ENCODE measurements around the gene MMP14. TPM values are rescaled to one million over a fixed set of nuclear protein-coding genes. Genes with fewer than 3 reads are reported as not detected.
"Not testable (repeated sequence)": the region's sequence is repeated elsewhere in the genome, so short reads cannot be mapped to it uniquely, and the experiment has no call there.

The MMP14 gene
- total RNA-seq, 2 experiments from 2014 or later: 2.6 to 2.9 TPM

DNA sequence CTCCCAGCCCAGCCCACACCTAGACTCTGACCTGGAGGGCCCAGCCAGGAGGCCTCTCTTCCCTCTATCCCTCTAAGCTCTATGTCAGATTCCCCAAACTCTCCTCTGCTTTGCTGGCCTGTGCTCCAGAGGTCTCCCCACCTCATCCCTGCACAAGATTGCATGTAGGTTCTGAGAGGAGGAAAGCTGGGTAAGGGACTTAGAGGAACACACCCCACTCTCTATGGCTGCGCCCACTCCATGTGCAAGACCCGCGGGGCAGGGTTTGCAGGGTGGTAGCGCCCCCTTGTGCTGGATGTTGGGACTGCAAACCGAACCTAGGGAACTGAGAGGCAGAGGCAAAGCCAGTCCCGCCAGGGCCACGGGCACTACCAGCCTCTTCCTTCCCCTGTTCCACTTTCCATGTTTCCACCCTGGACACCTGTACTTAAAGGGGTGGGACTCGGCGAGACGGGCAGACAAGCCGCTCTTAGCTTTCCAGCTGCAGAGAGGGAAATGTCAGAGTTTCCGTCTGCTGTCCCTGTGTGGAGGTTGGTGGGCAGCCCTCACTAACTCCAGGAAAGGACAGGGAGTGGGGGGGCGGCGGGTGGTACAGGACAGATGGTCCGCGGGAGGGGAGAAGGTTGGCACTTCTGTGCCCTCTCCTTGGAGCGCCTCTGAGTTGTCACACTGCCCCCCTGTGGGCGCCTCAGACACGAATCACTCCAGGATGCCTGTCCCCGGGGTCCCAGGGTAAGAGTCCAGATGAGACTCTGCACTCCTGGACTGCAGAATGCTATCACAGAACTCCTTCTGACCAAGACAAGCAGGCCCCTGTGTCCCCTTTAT, 16.8 kb downstream of the MMP14 start:
- H3K27ac ChIP-seq (ENCODE audit: low read depth in 1 of 2, low read length in 2 of 2): no peak overlapping the region

DNA sequence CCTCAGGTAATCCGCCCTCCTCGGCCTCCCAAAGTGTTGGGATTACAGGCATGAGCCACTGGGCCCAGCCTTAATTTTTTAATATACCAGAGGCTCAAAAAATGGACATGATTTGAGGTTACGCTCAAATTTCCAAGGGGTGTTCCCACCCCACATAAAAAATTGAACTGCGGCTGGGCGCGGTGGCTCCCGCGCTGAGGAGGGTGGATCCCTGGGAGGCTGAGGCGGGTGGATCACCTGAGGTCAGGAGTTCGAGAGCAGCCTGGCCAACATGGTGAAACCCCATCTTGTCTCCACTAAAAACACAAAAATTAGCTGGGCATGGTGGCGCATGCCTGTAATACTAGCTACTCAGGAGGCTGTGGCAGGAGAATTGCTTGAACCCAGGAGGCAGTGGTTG, 17.9 kb downstream of the MMP14 start:
- ATAC-seq (ENCODE audit: poor library complexity); H3K4me3 ChIP-seq (ENCODE audit: low read length); H3K36me3 ChIP-seq (ENCODE audit: insufficient read depth, low read length); DNase-seq; H3K27me3 Mint-ChIP-seq; H3K27ac Mint-ChIP-seq; H3K4me3 Mint-ChIP-seq; H3K36me3 Mint-ChIP-seq (ENCODE audit: low read depth); H3K9me3 ChIP-seq (ENCODE audit: control insufficient read depth in 1 of 2, insufficient read depth in 1 of 2, low read length in 2 of 2); H3K27me3 ChIP-seq (ENCODE audit: control insufficient read depth in 1 of 2, insufficient read depth in 2 of 2, low read length in 2 of 2); H3K9me3 Mint-ChIP-seq; H3K27ac ChIP-seq (ENCODE audit: low read depth in 1 of 2, low read length in 2 of 2): not testable (repeated sequence)
- peaks cover 36% of the 10 kb centered on the region for H3K4me1 Mint-ChIP-seq (ENCODE audit: low read depth)
- ChIA-PET CTCF (interaction anchor here (1.2 to 6.7 kb wide), 7 partner anchors 8 to 283 kb away, joined by 3 to 67 read pairs (median 11); partner anchors contain the start of gene MRPL52), POLR2A (interaction anchor here (3.1 to 4.3 kb wide), 2 partner anchors 17 to 283 kb away, joined by 12 to 23 read pairs; partner anchors contain the start of gene LRP10)
- intact Hi-C loops (cut with DNase I, micrococcal nuclease): loop anchor here (2.0 to 10.0 kb wide), 3 partner anchors 17 to 989 kb away; partner anchors contain the start of gene LRP10 (in 1 of the 2)
- H3K4me1 ChIP-seq (ENCODE audit: insufficient read depth, low read length): peaks cover 29% of the 10 kb centered on the region

More for the DNA sequence above, 16.8 kb downstream of the MMP14 start:
- Mint-ChIP-seq H3K27me3 (peaks cover 5% of the 10 kb centered on the region), H3K4me3 (peak overlapping the region; percentile 83), H3K4me1 (ENCODE audit: low read depth) (peaks cover 27% of the 10 kb centered on the region), H3K36me3 (ENCODE audit: low read depth) (no peaks in the 10 kb centered on the region), H3K9me3 (no peaks in the 10 kb centered on the region), H3K27ac (peak overlapping the region; percentile 61)
- CTCF ChIA-PET: interaction anchor here (0.6 to 6.7 kb wide), 26 partner anchors 10 to 302 kb away, joined by 3 to 67 read pairs (median 4); partner anchors contain the start of genes LRP10, MRPL52 and OXA1L
- peak; percentile 91 for ATAC-seq (ENCODE audit: poor library complexity)
- Histone ChIP-seq H3K27me3 (ENCODE audit: control insufficient read depth in 1 of 2, insufficient read depth in 2 of 2, low read length in 2 of 2) (no peaks in the 10 kb centered on the region), H3K4me3 (ENCODE audit: low read length) (peak overlapping the region; percentile 69), H3K4me1 (ENCODE audit: insufficient read depth, low read length) (peaks cover 18% of the 10 kb centered on the region), H3K9me3 (ENCODE audit: control insufficient read depth in 1 of 2, insufficient read depth in 1 of 2, low read length in 2 of 2) (no peaks in the 10 kb centered on the region), H3K36me3 (ENCODE audit: insufficient read depth, low read length) (no peaks in the 10 kb centered on the region)
- TF ChIP-seq, protein P1, sequence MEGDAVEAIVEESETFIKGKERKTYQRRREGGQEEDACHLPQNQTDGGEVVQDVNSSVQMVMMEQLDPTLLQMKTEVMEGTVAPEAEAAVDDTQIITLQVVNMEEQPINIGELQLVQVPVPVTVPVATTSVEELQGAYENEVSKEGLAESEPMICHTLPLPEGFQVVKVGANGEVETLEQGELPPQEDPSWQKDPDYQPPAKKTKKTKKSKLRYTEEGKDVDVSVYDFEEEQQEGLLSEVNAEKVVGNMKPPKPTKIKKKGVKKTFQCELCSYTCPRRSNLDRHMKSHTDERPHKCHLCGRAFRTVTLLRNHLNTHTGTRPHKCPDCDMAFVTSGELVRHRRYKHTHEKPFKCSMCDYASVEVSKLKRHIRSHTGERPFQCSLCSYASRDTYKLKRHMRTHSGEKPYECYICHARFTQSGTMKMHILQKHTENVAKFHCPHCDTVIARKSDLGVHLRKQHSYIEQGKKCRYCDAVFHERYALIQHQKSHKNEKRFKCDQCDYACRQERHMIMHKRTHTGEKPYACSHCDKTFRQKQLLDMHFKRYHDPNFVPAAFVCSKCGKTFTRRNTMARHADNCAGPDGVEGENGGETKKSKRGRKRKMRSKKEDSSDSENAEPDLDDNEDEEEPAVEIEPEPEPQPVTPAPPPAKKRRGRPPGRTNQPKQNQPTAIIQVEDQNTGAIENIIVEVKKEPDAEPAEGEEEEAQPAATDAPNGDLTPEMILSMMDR (IDR thresholded peaks at IDR 0.05): peak; percentile 99
- DNase-seq: peak; percentile 81 to 96 (median 90)
- intact Hi-C loops (cut with DNase I, micrococcal nuclease): loop anchor here (1.0 to 10.0 kb wide), 7 partner anchors 30 to 988 kb away; no protein-coding TSS in a partner anchor
- POLR2A ChIA-PET: interaction anchor here (1.3 to 4.3 kb wide), 6 partner anchors 15 to 296 kb away, joined by 4 to 23 read pairs (median 12); partner anchors contain the start of genes LRP10 and RBM23

DNA sequence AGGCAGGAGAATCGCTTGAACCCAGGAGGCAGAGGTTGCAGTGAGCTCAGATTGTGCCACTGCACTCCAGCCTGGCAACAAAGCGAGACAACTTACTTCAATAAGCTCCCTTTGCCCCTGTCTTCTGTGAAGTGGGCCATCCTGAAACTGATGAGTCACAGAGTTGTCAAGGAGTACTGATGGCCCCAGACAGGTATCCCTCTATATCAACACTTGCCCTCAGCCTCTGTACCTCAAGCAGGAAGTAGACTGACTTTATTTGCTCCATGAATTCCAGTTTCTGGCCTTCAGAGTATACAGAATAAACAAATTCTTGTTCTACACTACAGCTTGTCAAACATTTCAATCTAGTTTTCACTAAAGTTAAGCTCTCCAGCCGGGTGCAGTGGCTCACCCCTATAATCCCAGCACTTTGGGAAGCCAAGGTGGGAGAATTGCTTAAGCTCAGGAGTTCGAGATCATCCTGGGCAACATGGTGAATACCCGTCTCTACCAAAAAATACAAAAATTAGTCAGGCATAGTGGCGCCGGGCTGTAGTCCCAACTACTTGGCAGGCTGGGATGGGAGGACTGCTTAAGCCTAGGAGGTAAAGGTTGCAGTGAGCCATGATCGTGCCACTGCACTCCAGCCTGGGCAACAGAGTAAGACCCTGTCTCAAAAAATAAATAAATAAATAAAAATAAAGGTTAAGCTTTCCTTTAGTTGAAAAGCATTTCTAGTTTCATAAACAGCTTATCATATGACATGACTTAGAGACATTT, 18.8 kb downstream of the MMP14 start:
- peaks cover 5% of the 10 kb centered on the region for H3K27me3 Mint-ChIP-seq
- Histone ChIP-seq H3K4me3 (ENCODE audit: low read length) (no peak overlapping the region), H3K27ac (ENCODE audit: low read depth in 1 of 2, low read length in 2 of 2) (no peak overlapping the region), H3K36me3 (ENCODE audit: insufficient read depth, low read length) (no peaks in the 10 kb centered on the region), H3K27me3 (ENCODE audit: control insufficient read depth in 1 of 2, insufficient read depth in 2 of 2, low read length in 2 of 2) (no peaks in the 10 kb centered on the region), H3K4me1 (ENCODE audit: insufficient read depth, low read length) (peaks cover 32% of the 10 kb centered on the region), H3K9me3 (ENCODE audit: control insufficient read depth in 1 of 2, insufficient read depth in 1 of 2, low read length in 2 of 2) (no peaks in the 10 kb centered on the region)
- TF ChIP-seq, protein P1 (IDR thresholded peaks at IDR 0.05): no peak
- ChIA-PET CTCF (interaction anchor here (1.3 to 6.7 kb wide), 4 partner anchors 31 to 284 kb away, joined by 3 to 67 read pairs (median 24); no protein-coding TSS in a partner anchor), POLR2A (interaction anchor here (1.0 to 4.3 kb wide), 4 partner anchors 16 to 284 kb away, joined by 3 to 23 read pairs (median 8); partner anchors contain the start of genes LRP10 and REM2)
- no peak for ATAC-seq (ENCODE audit: poor library complexity)
- no peak overlapping the region for H3K27ac Mint-ChIP-seq
- intact Hi-C loops (cut with DNase I, micrococcal nuclease): loop anchor here (2.0 to 10.0 kb wide), 4 partner anchors 16 to 990 kb away; partner anchors contain the start of gene LRP10 (in 1 of the 2)
- H3K9me3 Mint-ChIP-seq: no peaks in the 10 kb centered on the region
- H3K4me3 Mint-ChIP-seq: no peak overlapping the region
- no peaks in the 10 kb centered on the region for H3K36me3 Mint-ChIP-seq (ENCODE audit: low read depth)
- H3K4me1 Mint-ChIP-seq (ENCODE audit: low read depth): peaks cover 36% of the 10 kb centered on the region
- no peak for DNase-seq
